ENCODE results near the gene ICA1L.

- TF ChIP-seq EZH2 (IDR thresholded peaks at IDR 0.05; ENCODE audit: borderline replicate concordance, low read depth, low read length, poor library complexity, severe bottlenecking) (no peak), CTCF (conservative IDR thresholded peaks at IDR 0.05; ENCODE audit: low read depth, low read length) (no peak)
Observed at GRCh38 chr2:202756598-202756997, 115.0 kb downstream of the ICA1L start.

Measured in A673 (cell line).